ENCODE data around the gene DIPK1C.

DNA sequence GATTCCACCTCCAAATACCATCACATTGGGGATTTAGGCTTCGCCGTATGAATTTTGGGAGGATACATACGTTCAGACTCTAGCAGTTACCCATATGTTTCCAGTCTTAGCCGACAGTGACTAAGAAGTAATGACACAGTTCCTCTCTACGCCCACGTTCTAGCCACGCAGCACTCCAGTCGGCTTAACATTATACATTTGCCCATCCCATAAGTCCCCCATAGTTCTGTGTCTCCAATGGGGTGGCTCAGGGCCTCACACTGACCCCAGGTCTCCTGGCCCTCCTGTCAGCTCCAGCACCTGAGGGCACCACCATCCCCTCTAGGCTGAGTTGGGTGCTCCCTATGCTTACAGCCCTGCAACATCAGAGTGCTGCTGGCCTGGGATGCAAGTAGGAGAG is 20.7 kb upstream of the DIPK1C start:
- TF ChIP-seq, protein P1, sequence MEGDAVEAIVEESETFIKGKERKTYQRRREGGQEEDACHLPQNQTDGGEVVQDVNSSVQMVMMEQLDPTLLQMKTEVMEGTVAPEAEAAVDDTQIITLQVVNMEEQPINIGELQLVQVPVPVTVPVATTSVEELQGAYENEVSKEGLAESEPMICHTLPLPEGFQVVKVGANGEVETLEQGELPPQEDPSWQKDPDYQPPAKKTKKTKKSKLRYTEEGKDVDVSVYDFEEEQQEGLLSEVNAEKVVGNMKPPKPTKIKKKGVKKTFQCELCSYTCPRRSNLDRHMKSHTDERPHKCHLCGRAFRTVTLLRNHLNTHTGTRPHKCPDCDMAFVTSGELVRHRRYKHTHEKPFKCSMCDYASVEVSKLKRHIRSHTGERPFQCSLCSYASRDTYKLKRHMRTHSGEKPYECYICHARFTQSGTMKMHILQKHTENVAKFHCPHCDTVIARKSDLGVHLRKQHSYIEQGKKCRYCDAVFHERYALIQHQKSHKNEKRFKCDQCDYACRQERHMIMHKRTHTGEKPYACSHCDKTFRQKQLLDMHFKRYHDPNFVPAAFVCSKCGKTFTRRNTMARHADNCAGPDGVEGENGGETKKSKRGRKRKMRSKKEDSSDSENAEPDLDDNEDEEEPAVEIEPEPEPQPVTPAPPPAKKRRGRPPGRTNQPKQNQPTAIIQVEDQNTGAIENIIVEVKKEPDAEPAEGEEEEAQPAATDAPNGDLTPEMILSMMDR (IDR thresholded peaks at IDR 0.05; ENCODE audit: poor library complexity) = no peak
- TF ChIP-seq EZH2 (IDR thresholded peaks at IDR 0.05; ENCODE audit: borderline replicate concordance) = no peak

Data from hepatocyte (in vitro differentiated cells).